ENCODE measurements around the gene DGKD. TPM values are rescaled to one million over a fixed set of nuclear protein-coding genes. Genes with fewer than 3 reads are reported as not detected.

Gene DGKD
- total and polyA plus RNA-seq, 7 donors = 59.4 to 365 (median 173) TPM

- no peak overlapping the region for H3K27ac ChIP-seq
- 95% methylated on average over 4 of the region's 4 CpGs for WGBS, 3 donors
These were observed 94.3 kb downstream of the DGKD start for GRCh38 chr2:233448575-233448974.

GRCh38 chr2:233449081-233449901 is 95.0 kb downstream of the DGKD start:
- Histone ChIP-seq H3K27me3 (ENCODE audit: insufficient read depth in 3 of 3, low read length in 2 of 3) (no peaks in the 10 kb centered on the region), H3K9me3 (no peaks in the 10 kb centered on the region), H3K4me3 (no peak overlapping the region), H3K27ac (peak overlapping the region; percentile 23), H3K36me3 (ENCODE audit: insufficient read depth in 1 of 2, low read depth in 1 of 2) (peaks cover 12 to 100% of the 10 kb centered on the region in 2 donors), H3K4me1 (no peaks in the 10 kb centered on the region)
- ATAC-seq (peak in 2 of 4 donors; percentile 14 to 18), DNase-seq (peak; percentile 30 to 67)
- intact Hi-C loops (cut with DNase I) = no loop called here
- 67 to 74% (median 68%) methylated on average over 29 to 31 of the region's 31 CpGs for WGBS, 3 donors
- TF ChIP-seq CTCF (IDR thresholded peaks at IDR 0.05) = peak; percentile 36

More at GRCh38 chr2:233448575-233448974, 94.3 kb downstream of the DGKD start:
- intact Hi-C loops (cut with DNase I) = no loop called here
- Histone ChIP-seq H3K27me3 (ENCODE audit: insufficient read depth in 3 of 3, low read length in 2 of 3) (no peaks in the 10 kb centered on the region), H3K4me3 (no peak overlapping the region), H3K9me3 (no peaks in the 10 kb centered on the region), H3K4me1 (no peaks in the 10 kb centered on the region), H3K36me3 (ENCODE audit: insufficient read depth in 1 of 2, low read depth in 1 of 2) (peaks cover 12 to 100% of the 10 kb centered on the region in 2 donors)
- ATAC-seq (no peak), DNase-seq (peak in 1 of 2 donors; percentile 4)
- no peak for TF ChIP-seq CTCF (IDR thresholded peaks at IDR 0.05)

GRCh38 chr2:233449921-233450863 is 95.9 kb downstream of the DGKD start:
- no peaks in the 10 kb centered on the region for H3K9me3 ChIP-seq
- peaks cover 16 to 100% of the 10 kb centered on the region in 2 donors for H3K36me3 ChIP-seq (ENCODE audit: insufficient read depth in 1 of 2, low read depth in 1 of 2)
- no peaks in the 10 kb centered on the region for H3K4me1 ChIP-seq
- no peak overlapping the region for H3K4me3 ChIP-seq
- WGBS, 3 donors = 83 to 89% (median 85%) methylated on average over 32 to 33 of the region's 33 CpGs
- H3K27me3 ChIP-seq (ENCODE audit: insufficient read depth in 3 of 3, low read length in 2 of 3) = no peaks in the 10 kb centered on the region
- no peak for TF ChIP-seq CTCF (IDR thresholded peaks at IDR 0.05)
- ATAC-seq (peak in 3 of 4 donors; percentile 11 to 27 (median 11)), DNase-seq (peak; percentile 12 to 48)
- H3K27ac ChIP-seq = peak overlapping the region; percentile 23
- intact Hi-C loops (cut with DNase I) = no loop called here

GRCh38 chr2:233450864-233451575 is 96.7 kb downstream of the DGKD start:
- no peak for TF ChIP-seq CTCF (IDR thresholded peaks at IDR 0.05)
- H3K27ac ChIP-seq = no peak overlapping the region

More at GRCh38 chr2:233450864-233451575, 96.7 kb downstream of the DGKD start:
- no peaks in the 10 kb centered on the region for H3K27me3 ChIP-seq (ENCODE audit: insufficient read depth in 3 of 3, low read length in 2 of 3)
- H3K4me1 ChIP-seq = no peaks in the 10 kb centered on the region
- ATAC-seq (no peak), DNase-seq (peak; percentile 10 to 46)
- peaks cover 19 to 100% of the 10 kb centered on the region in 2 donors for H3K36me3 ChIP-seq (ENCODE audit: insufficient read depth in 1 of 2, low read depth in 1 of 2)
- H3K9me3 ChIP-seq = no peaks in the 10 kb centered on the region
- no peak overlapping the region for H3K4me3 ChIP-seq
- 86 to 91% (median 86%) methylated on average over 22 of the region's 22 CpGs for WGBS, 3 donors
- intact Hi-C loops (cut with DNase I) = no loop called here
